Measurements from ENCODE around the gene DENND4C. TPM values are rescaled to one million over a fixed set of nuclear protein-coding genes. Genes with fewer than 3 reads are reported as not detected.

DENND4C gene
- total RNA-seq, 1 donor from 2014 or later, result 33.4 TPM

DNA sequence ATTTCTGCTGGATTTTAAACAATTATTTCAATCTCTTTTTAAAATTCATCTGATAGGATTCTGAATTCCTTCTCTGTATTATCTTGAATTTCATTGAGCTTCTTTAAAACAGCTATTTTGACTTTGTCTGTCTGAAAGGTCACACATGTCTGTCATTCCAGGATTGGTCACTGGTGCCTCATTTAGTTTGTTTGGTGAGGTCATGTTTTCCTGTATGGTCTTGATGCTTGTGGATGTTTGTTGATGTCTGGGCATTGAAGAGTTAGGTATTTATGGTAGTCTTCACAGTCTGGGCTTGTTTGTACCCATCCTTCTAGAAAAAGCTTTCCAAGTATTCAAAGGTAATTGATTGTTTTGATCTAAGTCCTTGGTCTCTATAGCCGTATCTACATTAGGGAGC lies 39.1 kb downstream of the DENND4C start:
- Mint-ChIP-seq H3K27me3 (no peaks in the 10 kb centered on the region), H3K36me3 (ENCODE audit: low read depth) (peaks cover 17% of the 10 kb centered on the region), H3K27ac (no peak overlapping the region), H3K4me1 (peaks cover 12% of the 10 kb centered on the region), H3K4me3 (no peak overlapping the region), H3K9me3 (peaks cover 2% of the 10 kb centered on the region)
- no peak for DNase-seq
- no peak for ATAC-seq (ENCODE audit: low read depth)
- TF ChIP-seq, protein P1, sequence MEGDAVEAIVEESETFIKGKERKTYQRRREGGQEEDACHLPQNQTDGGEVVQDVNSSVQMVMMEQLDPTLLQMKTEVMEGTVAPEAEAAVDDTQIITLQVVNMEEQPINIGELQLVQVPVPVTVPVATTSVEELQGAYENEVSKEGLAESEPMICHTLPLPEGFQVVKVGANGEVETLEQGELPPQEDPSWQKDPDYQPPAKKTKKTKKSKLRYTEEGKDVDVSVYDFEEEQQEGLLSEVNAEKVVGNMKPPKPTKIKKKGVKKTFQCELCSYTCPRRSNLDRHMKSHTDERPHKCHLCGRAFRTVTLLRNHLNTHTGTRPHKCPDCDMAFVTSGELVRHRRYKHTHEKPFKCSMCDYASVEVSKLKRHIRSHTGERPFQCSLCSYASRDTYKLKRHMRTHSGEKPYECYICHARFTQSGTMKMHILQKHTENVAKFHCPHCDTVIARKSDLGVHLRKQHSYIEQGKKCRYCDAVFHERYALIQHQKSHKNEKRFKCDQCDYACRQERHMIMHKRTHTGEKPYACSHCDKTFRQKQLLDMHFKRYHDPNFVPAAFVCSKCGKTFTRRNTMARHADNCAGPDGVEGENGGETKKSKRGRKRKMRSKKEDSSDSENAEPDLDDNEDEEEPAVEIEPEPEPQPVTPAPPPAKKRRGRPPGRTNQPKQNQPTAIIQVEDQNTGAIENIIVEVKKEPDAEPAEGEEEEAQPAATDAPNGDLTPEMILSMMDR (IDR thresholded peaks at IDR 0.05), result no peak
- intact Hi-C loops (cut with micrococcal nuclease), result no loop called here
- CTCF ChIA-PET, result no interaction called here
- POLR2A ChIA-PET, result no interaction called here

DNA sequence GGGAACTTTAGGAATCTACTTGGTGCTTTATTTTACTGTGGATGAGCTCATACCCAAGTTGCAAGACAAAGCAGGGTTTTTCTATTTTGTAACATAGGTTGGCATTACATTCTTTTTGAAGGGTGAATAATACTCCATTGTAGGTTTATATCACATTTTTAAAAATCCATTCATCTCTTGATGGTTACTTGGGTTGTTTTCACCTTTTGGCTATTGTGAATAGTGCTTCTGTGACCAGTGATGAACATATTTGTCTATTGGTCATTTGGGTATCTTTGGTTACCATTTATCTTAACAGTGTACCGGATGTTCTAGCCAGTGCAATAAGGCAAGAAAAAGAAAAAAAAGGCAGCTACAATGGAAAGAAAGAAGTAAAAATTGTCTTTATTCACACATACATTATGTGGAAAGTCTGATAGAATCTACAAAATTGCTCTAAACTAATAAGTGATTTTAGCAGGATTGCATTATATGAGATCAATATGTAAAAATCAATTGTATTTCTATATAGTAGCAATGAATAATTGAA lies 40.0 kb downstream of the DENND4C start:
- intact Hi-C loops (cut with micrococcal nuclease), result no loop called here
- peaks cover 17% of the 10 kb centered on the region for H3K36me3 Mint-ChIP-seq (ENCODE audit: low read depth)

DNA sequence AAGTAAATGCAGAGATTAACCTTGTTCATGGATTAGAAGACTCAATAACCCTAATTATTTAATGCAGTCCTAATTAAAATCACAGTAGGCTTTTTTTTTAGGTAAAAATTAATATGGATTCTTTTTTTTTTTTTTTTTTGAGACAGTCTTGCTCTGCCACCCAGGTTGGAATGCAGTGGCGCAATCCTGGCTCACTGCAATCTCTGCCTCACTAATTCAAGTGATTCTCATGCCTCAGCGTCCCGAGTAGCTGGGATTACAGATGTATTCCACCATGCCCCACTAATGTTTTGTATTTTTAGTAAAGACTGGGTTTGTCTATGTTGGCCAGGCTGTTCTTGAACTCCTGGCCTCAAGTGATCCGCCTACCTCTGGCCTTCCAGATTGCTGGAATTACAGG lies 40.6 kb downstream of the DENND4C start:
- H3K9me3 Mint-ChIP-seq, result peaks cover 2% of the 10 kb centered on the region
- no peak overlapping the region for H3K4me3 Mint-ChIP-seq
- peaks cover 12% of the 10 kb centered on the region for H3K4me1 Mint-ChIP-seq
- H3K27ac Mint-ChIP-seq, result no peak overlapping the region
- TF ChIP-seq, protein P1 (IDR thresholded peaks at IDR 0.05), result no peak
- ChIA-PET CTCF (no interaction called here), POLR2A (no interaction called here)
- no peaks in the 10 kb centered on the region for H3K27me3 Mint-ChIP-seq
- peaks cover 19% of the 10 kb centered on the region for H3K36me3 Mint-ChIP-seq (ENCODE audit: low read depth)
- ATAC-seq (ENCODE audit: low read depth) (no peak), DNase-seq (no peak)
- intact Hi-C loops (cut with micrococcal nuclease), result no loop called here

More for the DNA sequence above, 40.0 kb downstream of the DENND4C start:
- ChIA-PET POLR2A (no interaction called here), CTCF (no interaction called here)
- Mint-ChIP-seq H3K4me3 (no peak overlapping the region), H3K27me3 (no peaks in the 10 kb centered on the region), H3K9me3 (peaks cover 2% of the 10 kb centered on the region), H3K27ac (no peak overlapping the region), H3K4me1 (peaks cover 12% of the 10 kb centered on the region)
- no peak for ATAC-seq (ENCODE audit: low read depth)
- TF ChIP-seq, protein P1 (IDR thresholded peaks at IDR 0.05), result no peak
- no peak for DNase-seq

DNA sequence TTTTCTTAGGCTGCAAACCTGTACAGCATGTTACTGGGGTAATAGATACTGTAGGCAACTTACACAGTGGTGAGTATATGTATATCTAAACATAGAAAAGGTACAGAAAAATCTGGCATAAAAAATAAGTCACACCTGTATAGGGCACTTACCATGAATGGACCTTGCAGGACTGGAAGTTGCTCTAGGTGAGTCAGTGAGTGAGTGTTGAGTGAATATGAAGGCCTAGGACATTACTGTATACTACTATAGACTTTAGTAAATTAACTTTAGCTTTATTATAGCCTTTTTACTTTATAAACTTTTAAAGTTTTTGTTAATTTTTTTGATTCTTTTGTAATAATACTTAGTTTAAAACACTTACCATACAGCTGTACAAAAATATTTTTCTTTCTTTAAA lies 51.3 kb downstream of the DENND4C start:
- TF ChIP-seq, protein P1 (IDR thresholded peaks at IDR 0.05), result no peak
- Mint-ChIP-seq H3K27me3 (no peaks in the 10 kb centered on the region), H3K36me3 (ENCODE audit: low read depth) (peaks cover 10% of the 10 kb centered on the region), H3K27ac (no peak overlapping the region), H3K9me3 (no peaks in the 10 kb centered on the region), H3K4me3 (no peak overlapping the region), H3K4me1 (peaks cover 5% of the 10 kb centered on the region)
- ATAC-seq (ENCODE audit: low read depth) (no peak), DNase-seq (no peak)
- CTCF ChIA-PET, result no interaction called here
- intact Hi-C loops (cut with micrococcal nuclease), result no loop called here
- POLR2A ChIA-PET, result no interaction called here

DNA sequence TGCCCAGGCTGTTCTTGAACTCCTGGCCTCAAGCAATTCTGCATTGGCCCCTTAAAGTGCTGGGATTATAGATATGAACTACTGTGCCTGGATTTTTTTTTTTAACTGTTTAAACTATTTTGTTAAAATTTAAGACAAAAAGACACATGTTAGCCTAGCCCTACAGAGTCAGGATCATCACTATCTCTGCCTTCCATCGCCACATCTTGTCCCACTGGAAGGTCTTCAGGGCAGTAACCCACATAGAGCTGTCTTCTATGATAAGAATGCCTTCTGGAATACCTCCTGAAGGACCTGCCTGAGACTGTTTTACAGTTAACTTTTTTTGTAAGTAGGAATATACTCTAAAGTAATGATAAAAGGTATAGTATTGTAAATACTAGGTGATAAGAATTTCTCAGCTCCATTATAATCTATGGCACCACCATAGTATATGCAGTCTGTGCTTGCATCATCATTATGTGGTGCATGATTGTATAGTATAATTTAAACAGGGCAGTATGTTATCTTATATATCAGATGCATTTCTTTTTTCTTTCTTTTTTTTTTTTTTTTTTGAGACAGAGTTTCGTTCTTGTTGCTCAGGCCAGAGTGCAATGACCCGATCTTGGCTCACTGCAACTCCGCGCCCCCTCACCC lies 52.7 kb downstream of the DENND4C start:
- Mint-ChIP-seq H3K4me3 (no peak overlapping the region), H3K4me1 (peaks cover 5% of the 10 kb centered on the region), H3K9me3 (no peaks in the 10 kb centered on the region), H3K36me3 (ENCODE audit: low read depth) (peaks cover 15% of the 10 kb centered on the region), H3K27ac (no peak overlapping the region), H3K27me3 (no peaks in the 10 kb centered on the region)
- POLR2A ChIA-PET, result no interaction called here
- ATAC-seq (ENCODE audit: low read depth) (no peak), DNase-seq (no peak)
- intact Hi-C loops (cut with micrococcal nuclease), result no loop called here
- CTCF ChIA-PET, result interaction anchor here (0.6 kb wide), 1 partner anchor 98 kb away, joined by 4 read pairs; no protein-coding TSS in a partner anchor
- TF ChIP-seq, protein P1 (IDR thresholded peaks at IDR 0.05), result no peak
